ENCODE results near the gene ITPRID2. TPM values are rescaled to one million over a fixed set of nuclear protein-coding genes. Genes with fewer than 3 reads are reported as not detected.

The ITPRID2 gene
- total RNA-seq, 1 experiment from 2014 or later, result 1,605 TPM

DNA sequence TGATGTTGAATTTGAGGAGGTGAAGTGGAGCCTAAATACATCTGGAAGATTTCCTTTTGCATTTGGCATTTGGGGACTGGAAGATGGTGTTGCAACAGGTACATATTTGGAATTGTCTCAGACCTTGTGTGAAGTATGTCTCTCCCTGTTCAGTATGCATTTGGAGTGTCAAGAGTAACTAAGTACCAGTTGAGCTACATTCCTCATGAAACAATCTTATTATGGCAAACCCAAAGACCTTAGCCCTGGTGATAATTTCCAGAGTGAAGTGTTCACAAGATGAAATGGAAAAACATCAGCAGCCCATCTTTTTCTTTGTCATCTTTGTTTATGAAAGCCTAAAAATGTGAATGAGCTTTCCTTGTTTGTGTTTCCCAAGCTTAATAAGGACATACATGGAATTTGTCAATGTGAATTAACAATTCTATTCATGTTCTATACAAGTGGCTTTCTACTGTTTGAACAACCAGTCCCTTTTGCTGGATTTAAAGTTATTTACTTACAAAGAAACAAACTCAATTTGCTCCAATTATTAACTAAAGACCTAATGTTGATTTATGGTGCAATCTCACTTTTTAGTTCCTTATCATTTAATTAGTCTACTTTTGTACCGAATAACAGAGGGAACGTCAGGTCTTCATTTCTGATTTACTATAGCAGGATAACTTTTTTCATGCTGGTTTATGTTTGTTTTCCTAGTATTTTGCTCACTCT, 52.0 kb downstream of the ITPRID2 start:
- H3K4me2 ChIP-seq (ENCODE audit: low read length), result peak overlapping the region; percentile 6; the same call in 1 of the 2 replicates
- H3K9ac ChIP-seq (ENCODE audit: low read length), result no peak overlapping the region
- no peaks in the 10 kb centered on the region for H4K20me1 ChIP-seq (ENCODE audit: insufficient read depth)
- H3K9me2 ChIP-seq (ENCODE audit: insufficient read depth), result no peaks in the 10 kb centered on the region
- TF ChIP-seq CBX3 (IDR thresholded peaks at IDR 0.05; ENCODE audit: low read depth) (no peak), POLR2A (IDR thresholded peaks at IDR 0.05; ENCODE audit: borderline replicate concordance, extremely low read depth, insufficient read depth, insufficient read length) (no peak), RAD21 (IDR thresholded peaks at IDR 0.05; ENCODE audit: low read depth) (no peak), SP1 (IDR thresholded peaks at IDR 0.05; ENCODE audit: low read depth) (no peak), POLR2AphosphoS5 (IDR thresholded peaks at IDR 0.05; ENCODE audit: low read depth, low read length) (no peak), YY1 (IDR thresholded peaks at IDR 0.05; ENCODE audit: extremely low read depth, insufficient replicate concordance, low read depth, low read length) (no peak), EZH2phosphoT487 (IDR thresholded peaks at IDR 0.05; ENCODE audit: borderline replicate concordance) (no peak), ZFX (IDR thresholded peaks at IDR 0.05) (no peak), EGR1 (IDR thresholded peaks at IDR 0.05; ENCODE audit: low read depth) (no peak), TCF7L2 (IDR thresholded peaks at IDR 0.05; ENCODE audit: borderline replicate concordance, extremely low read depth, insufficient read depth, insufficient read length) (no peak), ELF1 (IDR thresholded peaks at IDR 0.05; ENCODE audit: borderline replicate concordance, low read depth) (no peak)
- TF ChIP-seq, protein P1, sequence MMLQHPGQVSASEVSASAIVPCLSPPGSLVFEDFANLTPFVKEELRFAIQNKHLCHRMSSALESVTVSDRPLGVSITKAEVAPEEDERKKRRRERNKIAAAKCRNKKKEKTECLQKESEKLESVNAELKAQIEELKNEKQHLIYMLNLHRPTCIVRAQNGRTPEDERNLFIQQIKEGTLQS (IDR thresholded peaks at IDR 0.05), result no peak
- TF ChIP-seq, protein P2, sequence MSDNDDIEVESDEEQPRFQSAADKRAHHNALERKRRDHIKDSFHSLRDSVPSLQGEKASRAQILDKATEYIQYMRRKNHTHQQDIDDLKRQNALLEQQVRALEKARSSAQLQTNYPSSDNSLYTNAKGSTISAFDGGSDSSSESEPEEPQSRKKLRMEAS (IDR thresholded peaks at IDR 0.05), result no peak
- TF ChIP-seq, protein P3, sequence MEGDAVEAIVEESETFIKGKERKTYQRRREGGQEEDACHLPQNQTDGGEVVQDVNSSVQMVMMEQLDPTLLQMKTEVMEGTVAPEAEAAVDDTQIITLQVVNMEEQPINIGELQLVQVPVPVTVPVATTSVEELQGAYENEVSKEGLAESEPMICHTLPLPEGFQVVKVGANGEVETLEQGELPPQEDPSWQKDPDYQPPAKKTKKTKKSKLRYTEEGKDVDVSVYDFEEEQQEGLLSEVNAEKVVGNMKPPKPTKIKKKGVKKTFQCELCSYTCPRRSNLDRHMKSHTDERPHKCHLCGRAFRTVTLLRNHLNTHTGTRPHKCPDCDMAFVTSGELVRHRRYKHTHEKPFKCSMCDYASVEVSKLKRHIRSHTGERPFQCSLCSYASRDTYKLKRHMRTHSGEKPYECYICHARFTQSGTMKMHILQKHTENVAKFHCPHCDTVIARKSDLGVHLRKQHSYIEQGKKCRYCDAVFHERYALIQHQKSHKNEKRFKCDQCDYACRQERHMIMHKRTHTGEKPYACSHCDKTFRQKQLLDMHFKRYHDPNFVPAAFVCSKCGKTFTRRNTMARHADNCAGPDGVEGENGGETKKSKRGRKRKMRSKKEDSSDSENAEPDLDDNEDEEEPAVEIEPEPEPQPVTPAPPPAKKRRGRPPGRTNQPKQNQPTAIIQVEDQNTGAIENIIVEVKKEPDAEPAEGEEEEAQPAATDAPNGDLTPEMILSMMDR (IDR thresholded peaks at IDR 0.05 in 2 of 3, conservative IDR thresholded peaks at IDR 0.05 in 1 of 3; ENCODE audit: borderline replicate concordance in 1 of 3, insufficient read depth in 1 of 3, low read depth in 2 of 3, low read length in 2 of 3), result no peak
- TF ChIP-seq, protein P4, sequence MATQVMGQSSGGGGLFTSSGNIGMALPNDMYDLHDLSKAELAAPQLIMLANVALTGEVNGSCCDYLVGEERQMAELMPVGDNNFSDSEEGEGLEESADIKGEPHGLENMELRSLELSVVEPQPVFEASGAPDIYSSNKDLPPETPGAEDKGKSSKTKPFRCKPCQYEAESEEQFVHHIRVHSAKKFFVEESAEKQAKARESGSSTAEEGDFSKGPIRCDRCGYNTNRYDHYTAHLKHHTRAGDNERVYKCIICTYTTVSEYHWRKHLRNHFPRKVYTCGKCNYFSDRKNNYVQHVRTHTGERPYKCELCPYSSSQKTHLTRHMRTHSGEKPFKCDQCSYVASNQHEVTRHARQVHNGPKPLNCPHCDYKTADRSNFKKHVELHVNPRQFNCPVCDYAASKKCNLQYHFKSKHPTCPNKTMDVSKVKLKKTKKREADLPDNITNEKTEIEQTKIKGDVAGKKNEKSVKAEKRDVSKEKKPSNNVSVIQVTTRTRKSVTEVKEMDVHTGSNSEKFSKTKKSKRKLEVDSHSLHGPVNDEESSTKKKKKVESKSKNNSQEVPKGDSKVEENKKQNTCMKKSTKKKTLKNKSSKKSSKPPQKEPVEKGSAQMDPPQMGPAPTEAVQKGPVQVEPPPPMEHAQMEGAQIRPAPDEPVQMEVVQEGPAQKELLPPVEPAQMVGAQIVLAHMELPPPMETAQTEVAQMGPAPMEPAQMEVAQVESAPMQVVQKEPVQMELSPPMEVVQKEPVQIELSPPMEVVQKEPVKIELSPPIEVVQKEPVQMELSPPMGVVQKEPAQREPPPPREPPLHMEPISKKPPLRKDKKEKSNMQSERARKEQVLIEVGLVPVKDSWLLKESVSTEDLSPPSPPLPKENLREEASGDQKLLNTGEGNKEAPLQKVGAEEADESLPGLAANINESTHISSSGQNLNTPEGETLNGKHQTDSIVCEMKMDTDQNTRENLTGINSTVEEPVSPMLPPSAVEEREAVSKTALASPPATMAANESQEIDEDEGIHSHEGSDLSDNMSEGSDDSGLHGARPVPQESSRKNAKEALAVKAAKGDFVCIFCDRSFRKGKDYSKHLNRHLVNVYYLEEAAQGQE (IDR thresholded peaks at IDR 0.05; ENCODE audit: low read depth), result no peak
- DNase-seq (ENCODE audit: low read depth, low spot score) (no peak), ATAC-seq (no peak)
- H3K4me1 ChIP-seq (ENCODE audit: control insufficient read depth in 1 of 2, insufficient read depth in 2 of 2, low read length in 2 of 2), result peaks cover 40 to 52% of the 10 kb centered on the region in 2 experiments
- H3K27me3 ChIP-seq (ENCODE audit: insufficient read depth, low read length), result no peaks in the 10 kb centered on the region
- H3K36me3 ChIP-seq (ENCODE audit: control insufficient read depth in 1 of 2, insufficient read depth in 2 of 2, low read length in 2 of 2), result no peaks in the 10 kb centered on the region
- peak overlapping the region; percentile 28 for H3K27ac ChIP-seq (ENCODE audit: low read depth, low read length)
- H3K79me2 ChIP-seq (ENCODE audit: insufficient read depth, low read length), result no peaks in the 10 kb centered on the region
- no TSS peak for BruUV-seq (replicated peaks)
- H2AFZ ChIP-seq (ENCODE audit: low read depth, low read length, poor library complexity, severe bottlenecking), result peak overlapping the region; percentile 3
- no peak overlapping the region for H3K4me3 ChIP-seq (replicated peaks in 1 of 2; ENCODE audit: low read depth in 1 of 2, low read length in 2 of 2)
- ChIA-PET POLR2A (no interaction called here), CTCF (no interaction called here), RAD21 (ENCODE audit: low non-redundant PET in 1 of 2, low total read pairs in 2 of 2, uncharacterized antibody in 2 of 2, unreplicated experiment in 2 of 2) (no interaction called here)
- intact Hi-C loops (cut with micrococcal nuclease), result no loop called here
- no peaks in the 10 kb centered on the region for H3K9me3 ChIP-seq (ENCODE audit: control insufficient read depth in 1 of 2, insufficient read depth in 1 of 2, low read depth in 1 of 2, low read length in 2 of 2)
